GM23248 (cell line): ENCODE results near the gene PNLDC1. TPM values are rescaled to one million over a fixed set of nuclear protein-coding genes. Genes with fewer than 3 reads are reported as not detected.
"Not testable (repeated sequence)": the region's sequence is repeated elsewhere in the genome, so short reads cannot be mapped to it uniquely, and the experiment has no call there.

ENCODE experiments used
- DNase-seq: peaks from one replicate; pipeline ENCODE4 v3.0.0-alpha.2; 2015
- H2AFZ ChIP-seq: fragments of 200-600 bp; sonication (generic); 2 replicates; pipeline ENCODE4 v1.6.1; 2016; ENCODE audit warnings: antibody characterized with exemption
- H3F3A ChIP-seq: fragments of 200-600 bp; sonication (generic); 2 replicates; pipeline ENCODE4 v1.6.1; 2016; ENCODE audit warnings: mild to moderate bottlenecking, antibody characterized with exemption, mixed run types; ENCODE audit not compliant: insufficient read depth
- H3K27ac ChIP-seq: fragments of 200-600 bp; sonication (generic); 2 replicates; pipeline ENCODE4 v1.5.1; 2016; ENCODE audit warnings: mild to moderate bottlenecking
- H3K27me3 ChIP-seq: fragments of 200-600 bp; sonication (generic); replicated peaks from 2 replicates; pipeline ENCODE4 v1.6.1; 2016; ENCODE audit warnings: mild to moderate bottlenecking; ENCODE audit not compliant: insufficient read depth
- H3K36me3 ChIP-seq: fragments of 200-600 bp; sonication (generic); 2 replicates; pipeline ENCODE4 v1.6.1; 2016; ENCODE audit warnings: low read depth, mild to moderate bottlenecking
- H3K4me1 ChIP-seq: fragments of 200-600 bp; sonication (generic); 2 replicates; pipeline ENCODE4 v1.6.1; 2016; ENCODE audit warnings: mild to moderate bottlenecking; ENCODE audit not compliant: insufficient read depth
- H3K4me2 ChIP-seq: fragments of 200-600 bp; sonication (generic); one replicate; pipeline ENCODE4 v1.6.1; 2016; ENCODE audit warnings: mild to moderate bottlenecking; ENCODE audit not compliant: unreplicated experiment
- H3K4me3 ChIP-seq: fragments of 200-600 bp; sonication (generic); 2 replicates; pipeline ENCODE4 v1.5.1; 2016; ENCODE audit warnings: mild to moderate bottlenecking
- H3K79me2 ChIP-seq: fragments of 200-600 bp; sonication (generic); 2 replicates; pipeline ENCODE4 v1.6.1; 2016; ENCODE audit warnings: mild to moderate bottlenecking; ENCODE audit not compliant: insufficient read depth
- H3K9ac ChIP-seq: fragments of 200-600 bp; sonication (generic); 2 replicates; pipeline ENCODE4 v1.6.1; 2016; ENCODE audit warnings: mild to moderate bottlenecking
- H3K9me2 ChIP-seq: fragments of 200-600 bp; sonication (generic); 2 replicates; pipeline ENCODE4 v1.6.1; 2016; ENCODE audit warnings: mixed run types, mild to moderate bottlenecking, moderate library complexity; ENCODE audit not compliant: insufficient read depth
- H3K9me3 ChIP-seq: fragments of 200-600 bp; sonication (generic); one replicate; pipeline ENCODE4 v1.6.1; 2017; ENCODE audit warnings: low read depth
- H4K20me1 ChIP-seq: fragments of 200-600 bp; sonication (generic); 2 replicates; pipeline ENCODE4 v1.6.0; 2016; ENCODE audit not compliant: insufficient read depth
- EZH2 ChIP-seq: fragments of 200-600 bp; sonication (generic); IDR thresholded peaks from 2 replicates; pipeline ENCODE4 v1.6.1; 2018; ENCODE audit warnings: antibody characterized with exemption, mild to moderate bottlenecking; ENCODE audit not compliant: insufficient read depth, poor library complexity, severe bottlenecking
- EZH2phosphoT487 ChIP-seq: fragments of 200-600 bp; sonication (generic); IDR thresholded peaks from 2 replicates; pipeline ENCODE4 v1.6.1; 2018; ENCODE audit warnings: antibody characterized with exemption, moderate library complexity, mild to moderate bottlenecking, low read depth; ENCODE audit not compliant: insufficient read depth
- WGBS, 2 experiments: methylation state at CpG; one replicate each; pipeline ENCODE4 v1.1.6; 2015 to 2017; ENCODE audit warnings: low lambda C conversion rate in 2 of 2, low coverage in 1 of 2; ENCODE audit errors: missing lambda C conversion rate in 2 of 2; 5-methylcytosine and 5-hydroxymethylcytosine counted together
- in situ Hi-C: fragments of 300-500 bp; cut with MboI; formaldehyde crosslinking; loops from 2 replicates; pipeline ENCODE4 v1.15.0; 2020
- polyA plus RNA-seq: library from polyadenylated mRNA; unstranded; fragments of >200 nt; fragmentation: Nextera tagmentation; extraction: Ambion mirVana; gene quantifications from 2 replicates; pipeline ENCODE4 v1.2.1, GENCODE V29; 2016
- small RNA-seq: library from RNA; depleted of rRNA; stranded (forward); fragments of <200 nt; gene quantifications from one replicate; pipeline ENCODE3, GENCODE V24; 2014; ENCODE audit warnings: low read depth, low replicate concordance
- total RNA-seq: library from RNA; depleted of rRNA; stranded (reverse); fragments of >200 nt; shearing (Covaris generic); gene quantifications from 2 replicates; pipeline ENCODE4 v1.2.3, GENCODE V29; 2014; rRNA removed

PNLDC1 gene
- total and polyA plus RNA-seq, 2 experiments from 2014 or later, result not detected

DNA sequence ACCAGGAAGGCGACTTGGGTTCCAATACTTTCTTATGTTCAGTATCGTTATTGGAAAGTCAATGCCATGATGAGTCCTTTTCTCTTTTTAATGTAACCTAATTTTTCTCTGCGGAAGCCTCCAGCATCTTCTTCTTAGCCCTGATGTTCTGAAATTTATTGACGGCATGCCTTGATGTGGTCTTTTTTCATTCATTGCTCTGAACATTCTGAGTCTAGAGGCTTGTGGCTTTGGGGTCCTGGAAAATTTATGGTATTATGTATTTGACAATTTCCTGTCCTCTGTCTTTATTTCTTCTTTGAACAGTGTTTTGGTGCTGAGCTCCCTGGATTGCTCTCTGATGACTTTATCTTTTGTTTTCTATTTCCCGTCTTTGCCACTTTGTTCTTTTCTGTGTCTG is 62.0 kb downstream of the PNLDC1 start:
- DNase-seq, result no peak
- H3K9ac ChIP-seq, result no peak overlapping the region
- H3F3A ChIP-seq, result no peaks in the 10 kb centered on the region
- TF ChIP-seq EZH2phosphoT487 (no peak), EZH2 (no peak)
- no peak overlapping the region for H3K27ac ChIP-seq
- H3K36me3 ChIP-seq, result no peaks in the 10 kb centered on the region
- no peaks in the 10 kb centered on the region for H3K9me3 ChIP-seq
- H3K4me1 ChIP-seq, result no peaks in the 10 kb centered on the region
- no peak overlapping the region for H3K4me2 ChIP-seq
- no peak overlapping the region for H2AFZ ChIP-seq
- H3K27me3 ChIP-seq, result no peaks in the 10 kb centered on the region; the same call in 1 of the 2 replicates
- no peaks in the 10 kb centered on the region for H4K20me1 ChIP-seq
- H3K79me2 ChIP-seq, result no peaks in the 10 kb centered on the region
- H3K9me2 ChIP-seq, result no peaks in the 10 kb centered on the region
- in situ Hi-C loops, result loop anchor here (10.0 kb wide), 1 partner anchor 593 kb away; no protein-coding TSS in a partner anchor
- 71% methylated on average over 5 of the region's 5 CpGs for WGBS, 2 experiments
- H3K4me3 ChIP-seq, result no peak overlapping the region

DNA sequence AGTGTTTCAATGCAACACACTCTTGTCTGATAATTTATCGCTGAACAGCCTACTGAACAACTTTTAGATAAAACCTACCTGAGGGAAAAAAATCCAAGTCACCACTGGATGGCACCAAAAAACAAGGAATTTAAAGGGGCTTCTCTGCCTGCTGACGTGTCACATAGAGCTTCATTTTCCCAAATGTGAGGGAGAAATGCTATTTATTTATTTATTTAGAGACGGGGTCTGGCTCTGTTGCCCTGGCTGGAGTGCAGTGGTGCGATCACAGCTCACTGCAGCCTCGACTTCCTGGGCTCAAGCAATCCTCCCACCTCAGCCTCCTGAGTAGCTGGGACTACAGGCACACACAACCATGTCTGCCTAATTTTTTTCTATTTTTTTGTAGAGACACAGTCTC is 63.3 kb downstream of the PNLDC1 start:
- not testable (repeated sequence) for H3F3A ChIP-seq, H3K36me3 ChIP-seq, H3K9ac ChIP-seq, H3K9me3 ChIP-seq, H3K4me2 ChIP-seq, H3K4me1 ChIP-seq, H4K20me1 ChIP-seq, H3K9me2 ChIP-seq, H3K27ac ChIP-seq, H3K79me2 ChIP-seq, H3K27me3 ChIP-seq, H3K4me3 ChIP-seq
- in situ Hi-C loops, result loop anchor here (10.0 kb wide), 1 partner anchor 591 kb away; no protein-coding TSS in a partner anchor
- DNase-seq, result peak; percentile 73
- 8 to 9% methylated on average over 5 of the region's 5 CpGs for WGBS, 2 experiments
- H2AFZ ChIP-seq, result peak overlapping the region; percentile 61

DNA sequence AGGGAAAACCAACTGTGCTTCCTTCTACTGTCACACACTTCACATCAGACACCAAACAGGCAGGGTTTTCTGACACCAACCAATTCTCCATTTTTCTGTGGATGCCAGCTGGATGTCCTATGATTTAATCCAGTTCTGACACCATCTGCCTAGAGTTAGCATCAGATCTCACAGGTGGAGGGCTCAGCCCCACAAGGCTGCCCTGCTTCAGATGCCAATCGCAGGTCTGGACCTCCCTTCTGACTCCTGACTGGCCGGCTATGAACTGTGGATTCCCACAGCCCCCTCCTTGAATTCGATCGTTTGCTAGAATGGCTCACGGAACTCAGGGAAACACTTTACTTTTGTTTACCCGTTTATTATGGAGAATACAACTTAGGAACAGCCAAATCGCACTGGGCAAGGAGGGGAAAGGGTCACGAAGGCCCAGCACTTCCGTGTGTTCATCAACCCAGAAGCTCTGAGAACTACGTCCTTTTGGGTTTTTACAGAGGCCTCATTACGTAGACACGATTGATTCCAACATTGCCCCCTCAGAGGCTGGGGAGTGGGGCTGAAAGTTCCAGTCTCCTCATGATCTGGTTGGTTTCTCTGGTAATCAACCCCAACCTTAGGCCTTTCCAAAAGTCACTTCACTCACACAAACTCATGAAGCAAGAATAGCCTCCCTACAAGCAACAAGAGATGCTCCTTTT is 65.3 kb downstream of the PNLDC1 start:
- no peak overlapping the region for H3K4me2 ChIP-seq
- no peak overlapping the region for H3K27ac ChIP-seq
- no peaks in the 10 kb centered on the region for H3K4me1 ChIP-seq
- H2AFZ ChIP-seq, result no peak overlapping the region
- H3K27me3 ChIP-seq, result no peaks in the 10 kb centered on the region; the same call in 1 of the 2 replicates
- in situ Hi-C loops, result loop anchor here (10.0 kb wide), 1 partner anchor 589 kb away; no protein-coding TSS in a partner anchor
- H3K9ac ChIP-seq, result no peak overlapping the region
- WGBS, 2 experiments, result 88 to 89% methylated on average over 12 of the region's 12 CpGs
- no peaks in the 10 kb centered on the region for H4K20me1 ChIP-seq
- no peaks in the 10 kb centered on the region for H3K36me3 ChIP-seq
- H3K9me3 ChIP-seq, result no peaks in the 10 kb centered on the region
- TF ChIP-seq EZH2phosphoT487 (no peak), EZH2 (no peak)
- no peak for DNase-seq
- H3K4me3 ChIP-seq, result no peak overlapping the region
- H3K79me2 ChIP-seq, result no peaks in the 10 kb centered on the region
- no peaks in the 10 kb centered on the region for H3F3A ChIP-seq
- no peaks in the 10 kb centered on the region for H3K9me2 ChIP-seq

DNA sequence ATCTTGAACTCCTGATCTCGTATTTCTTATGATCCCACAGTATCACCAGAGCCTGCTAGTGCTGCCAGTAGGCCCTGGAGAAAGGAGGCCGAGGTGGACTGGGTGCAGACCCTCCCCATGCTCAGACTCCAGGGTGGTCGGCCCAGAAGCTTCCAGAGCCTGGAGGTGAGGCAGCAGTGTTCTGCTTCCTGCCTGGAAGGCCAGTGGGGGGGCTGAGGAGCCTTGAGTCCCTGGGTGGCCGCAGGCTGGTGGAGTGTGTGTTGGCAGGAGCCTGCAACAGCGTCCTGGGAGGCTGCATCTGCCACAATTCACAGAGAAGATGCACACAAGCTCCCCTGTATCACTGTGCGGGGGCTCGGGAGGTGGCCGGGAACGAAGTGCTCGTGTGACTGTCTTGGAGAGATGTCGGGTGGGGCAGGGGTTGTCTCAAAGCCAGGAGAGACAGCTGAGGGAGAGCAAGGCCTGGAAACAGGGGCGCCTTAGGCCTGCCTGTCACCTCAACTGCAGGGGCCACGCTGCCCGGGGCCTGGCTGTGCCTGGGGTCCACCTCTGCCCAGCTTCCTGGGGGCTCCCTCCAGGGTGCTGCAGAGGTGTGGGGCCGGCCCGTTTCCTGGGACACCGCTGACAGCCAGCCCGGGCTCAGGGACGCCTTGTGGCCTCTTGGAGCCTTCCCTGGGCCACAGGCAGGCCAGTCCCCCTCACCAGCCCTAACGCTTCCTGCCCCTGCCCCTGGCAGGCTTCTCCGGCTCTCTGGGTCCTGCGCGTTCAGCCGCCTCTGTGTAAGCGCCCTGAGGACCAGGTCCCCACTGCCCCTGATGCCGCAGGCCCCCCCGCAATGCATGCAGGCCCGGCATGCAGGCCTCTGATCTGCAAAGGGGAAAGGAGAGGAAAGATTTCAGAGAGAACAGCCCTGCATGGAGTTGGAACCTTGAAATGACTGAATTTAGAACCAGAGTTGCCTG is 66.5 kb downstream of the PNLDC1 start:
- no peaks in the 10 kb centered on the region for H3K4me1 ChIP-seq
- H3K9me2 ChIP-seq, result no peaks in the 10 kb centered on the region
- WGBS, 2 experiments, result 82 to 87% methylated on average over 23 to 28 of the region's 28 CpGs
- H3K36me3 ChIP-seq, result no peaks in the 10 kb centered on the region
- no peak overlapping the region for H3K4me3 ChIP-seq
- no peaks in the 10 kb centered on the region; the same call in 1 of the 2 replicates for H3K27me3 ChIP-seq
- no peak overlapping the region for H3K9ac ChIP-seq
- no peaks in the 10 kb centered on the region for H3K9me3 ChIP-seq
- no peak overlapping the region for H3K4me2 ChIP-seq
- in situ Hi-C loops, result loop anchor here (10.0 kb wide), 1 partner anchor 588 kb away; no protein-coding TSS in a partner anchor
- H3K27ac ChIP-seq, result no peak overlapping the region
- no peak for TF ChIP-seq EZH2phosphoT487
- H3K79me2 ChIP-seq, result no peaks in the 10 kb centered on the region
- H4K20me1 ChIP-seq, result no peaks in the 10 kb centered on the region
- no peak overlapping the region for H2AFZ ChIP-seq
- DNase-seq, result no peak
- H3F3A ChIP-seq, result no peaks in the 10 kb centered on the region

Small RNA genes lying within 50 kb of the gene (small RNA-seq; reads per million reads assigned to genes)
- 45.0 reads per million, percentile 93 among the genes with 10 or more reads in this experiment for gene SNORA20
- gene SNORA29, result not detected

Other genes with a start within 250 kb of the PNLDC1 start
- 62.6 and 74.0 TPM in 2 replicates for gene SOD2, start 107.0 kb upstream of the PNLDC1 start, total RNA-seq
- gene SOD2, start 107.0 kb upstream of the PNLDC1 start, polyA plus RNA-seq, result 52.6 and 53.1 TPM in 2 replicates
- 57.8 and 64.8 TPM in 2 replicates for gene WTAP, start 72.8 kb upstream of the PNLDC1 start, total RNA-seq
- 87.8 and 89.8 TPM in 2 replicates for gene WTAP, start 72.8 kb upstream of the PNLDC1 start, polyA plus RNA-seq
- gene ACAT2, start 38.2 kb upstream of the PNLDC1 start, total RNA-seq, result 10.1 and 10.5 TPM in 2 replicates
- gene ACAT2, start 38.2 kb upstream of the PNLDC1 start, polyA plus RNA-seq, result 17.6 and 18.9 TPM in 2 replicates
- 260 and 354 TPM in 2 replicates for gene TCP1, start 10.7 kb upstream of the PNLDC1 start, total RNA-seq
- 188 and 190 TPM in 2 replicates for gene TCP1, start 10.7 kb upstream of the PNLDC1 start, polyA plus RNA-seq
- gene MRPL18, start 9.8 kb upstream of the PNLDC1 start, total RNA-seq, result 61.8 and 91.3 TPM in 2 replicates
- gene MRPL18, start 9.8 kb upstream of the PNLDC1 start, polyA plus RNA-seq, result 110 and 112 TPM in 2 replicates
- not detected in 2 replicates for gene MAS1, start 90.7 kb downstream of the PNLDC1 start, total RNA-seq
- gene MAS1, start 90.7 kb downstream of the PNLDC1 start, polyA plus RNA-seq, result not detected in 2 replicates
- 30.9 TPM in 2 replicates for gene IGF2R, start 168.8 kb downstream of the PNLDC1 start, total RNA-seq
- gene IGF2R, start 168.8 kb downstream of the PNLDC1 start, polyA plus RNA-seq, result 8.1 and 8.8 TPM in 2 replicates